ENCODE data around the gene DDAH2.

DNA sequence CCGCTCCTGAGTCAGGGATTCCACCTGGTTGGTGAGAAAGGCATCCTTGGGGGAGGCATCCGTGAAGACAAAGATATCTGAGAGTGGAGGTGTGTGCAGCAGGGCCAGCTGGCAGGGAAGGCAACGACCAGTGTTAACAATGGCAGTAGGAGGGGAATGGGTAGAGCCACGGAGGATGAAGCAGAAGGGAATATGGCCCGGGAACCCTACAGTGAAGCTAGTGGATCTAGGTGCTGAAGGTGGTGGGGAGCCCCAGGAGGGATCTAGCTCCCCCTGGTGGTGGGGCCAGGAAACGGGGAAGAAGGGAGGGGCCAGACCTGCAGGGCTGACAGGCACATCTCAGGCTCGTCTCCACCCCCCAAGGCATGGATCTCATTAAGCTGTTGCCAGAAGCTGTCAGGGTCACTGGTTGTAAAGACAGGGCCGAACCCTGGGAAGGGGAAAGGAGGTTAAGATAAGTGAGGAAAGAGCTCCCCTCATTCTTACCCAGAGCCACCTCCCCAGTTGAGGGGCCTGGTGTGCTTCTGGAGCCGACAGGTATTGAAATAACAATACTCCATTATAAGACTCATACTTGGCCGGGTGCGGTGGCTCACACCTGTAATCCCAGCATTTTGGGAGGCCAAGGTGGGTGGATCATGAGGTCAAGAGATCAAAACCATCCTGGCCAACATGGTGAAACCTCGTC is 40.7 kb upstream of the DDAH2 start:
- TF ChIP-seq POLR2A (IDR thresholded peaks at IDR 0.05; ENCODE audit: low read depth, low read length) (no peak), POLR2AphosphoS5 (IDR thresholded peaks at IDR 0.05; ENCODE audit: low read depth, low read length) (no peak), TAF1 (IDR thresholded peaks at IDR 0.05; ENCODE audit: borderline replicate concordance, low read depth, low read length) (no peak)
